ENCODE results near the gene COL21A1.

Gene COL21A1

GRCh38 chr6:56246881-56247653, at the start of gene COL21A1:
TSS of gene COL21A1 (minus strand) at chr6:56247580. CDS start at chr6:56182618, 64,962 bp downstream.
- peak; percentile 16 to 38 for DNase-seq (ENCODE audit: low read depth in 1 of 2, low spot score in 1 of 2)
- in situ Hi-C loops (cut with HindIII; ENCODE audit: low pct_unique_long_range_greater_than_20kb, low sequenced_read_pairs), result no loop called here
- no peak for TF ChIP-seq JUND (IDR thresholded peaks at IDR 0.05; ENCODE audit: low read depth)

- no peak for TF ChIP-seq JUND (IDR thresholded peaks at IDR 0.05; ENCODE audit: low read depth)
- no peak for DNase-seq (ENCODE audit: low read depth in 1 of 2, low spot score in 1 of 2)
- in situ Hi-C loops (cut with HindIII; ENCODE audit: low pct_unique_long_range_greater_than_20kb, low sequenced_read_pairs), result no loop called here
Observed at GRCh38 chr6:56293781-56294180, 46.4 kb upstream of the COL21A1 start.

- no peak for TF ChIP-seq JUND (IDR thresholded peaks at IDR 0.05; ENCODE audit: low read depth)
- in situ Hi-C loops (cut with HindIII; ENCODE audit: low pct_unique_long_range_greater_than_20kb, low sequenced_read_pairs), result no loop called here
- peak; percentile 41 to 76 for DNase-seq (ENCODE audit: low read depth in 1 of 2, low spot score in 1 of 2)
Observed at GRCh38 chr6:56292505-56293181, 45.3 kb upstream of the COL21A1 start.

- in situ Hi-C loops (cut with HindIII; ENCODE audit: low pct_unique_long_range_greater_than_20kb, low sequenced_read_pairs), result no loop called here
- no peak for TF ChIP-seq JUND (IDR thresholded peaks at IDR 0.05; ENCODE audit: low read depth)
- no peak for DNase-seq (ENCODE audit: low read depth in 1 of 2, low spot score in 1 of 2)
Observed at GRCh38 chr6:56291302-56291917, 44.0 kb upstream of the COL21A1 start.

- in situ Hi-C loops (cut with HindIII; ENCODE audit: low pct_unique_long_range_greater_than_20kb, low sequenced_read_pairs), result no loop called here
- no peak for DNase-seq (ENCODE audit: low read depth in 1 of 2, low spot score in 1 of 2)
- TF ChIP-seq JUND (IDR thresholded peaks at IDR 0.05; ENCODE audit: low read depth), result no peak
Observed at GRCh38 chr6:56289721-56290120, 42.3 kb upstream of the COL21A1 start.

- in situ Hi-C loops (cut with HindIII; ENCODE audit: low pct_unique_long_range_greater_than_20kb, low sequenced_read_pairs), result no loop called here
- no peak for DNase-seq (ENCODE audit: low read depth in 1 of 2, low spot score in 1 of 2)
- no peak for TF ChIP-seq JUND (IDR thresholded peaks at IDR 0.05; ENCODE audit: low read depth)
Observed at GRCh38 chr6:56288347-56288746, 41.0 kb upstream of the COL21A1 start.

GRCh38 chr6:56282391-56282790, 35.0 kb upstream of the COL21A1 start:
- in situ Hi-C loops (cut with HindIII; ENCODE audit: low pct_unique_long_range_greater_than_20kb, low sequenced_read_pairs), result no loop called here
- no peak for DNase-seq (ENCODE audit: low read depth in 1 of 2, low spot score in 1 of 2)
- TF ChIP-seq JUND (IDR thresholded peaks at IDR 0.05; ENCODE audit: low read depth), result no peak

GRCh38 chr6:56280126-56280525, 32.7 kb upstream of the COL21A1 start:
- no peak for TF ChIP-seq JUND (IDR thresholded peaks at IDR 0.05; ENCODE audit: low read depth)
- in situ Hi-C loops (cut with HindIII; ENCODE audit: low pct_unique_long_range_greater_than_20kb, low sequenced_read_pairs), result no loop called here
- DNase-seq (ENCODE audit: low read depth in 1 of 2, low spot score in 1 of 2), result no peak

- DNase-seq (ENCODE audit: low read depth in 1 of 2, low spot score in 1 of 2), result no peak
- in situ Hi-C loops (cut with HindIII; ENCODE audit: low pct_unique_long_range_greater_than_20kb, low sequenced_read_pairs), result no loop called here
- TF ChIP-seq JUND (IDR thresholded peaks at IDR 0.05; ENCODE audit: low read depth), result no peak
Observed at GRCh38 chr6:56279331-56280080, 32.1 kb upstream of the COL21A1 start.

GRCh38 chr6:56278171-56278591, 30.8 kb upstream of the COL21A1 start:
- no peak for DNase-seq (ENCODE audit: low read depth in 1 of 2, low spot score in 1 of 2)
- in situ Hi-C loops (cut with HindIII; ENCODE audit: low pct_unique_long_range_greater_than_20kb, low sequenced_read_pairs), result no loop called here
- TF ChIP-seq JUND (IDR thresholded peaks at IDR 0.05; ENCODE audit: low read depth), result no peak

- DNase-seq (ENCODE audit: low read depth in 1 of 2, low spot score in 1 of 2), result no peak
- no peak for TF ChIP-seq JUND (IDR thresholded peaks at IDR 0.05; ENCODE audit: low read depth)
- in situ Hi-C loops (cut with HindIII; ENCODE audit: low pct_unique_long_range_greater_than_20kb, low sequenced_read_pairs), result no loop called here
Observed at GRCh38 chr6:56270812-56271441, 23.5 kb upstream of the COL21A1 start.

- no peak for DNase-seq (ENCODE audit: low read depth in 1 of 2, low spot score in 1 of 2)
- no peak for TF ChIP-seq JUND (IDR thresholded peaks at IDR 0.05; ENCODE audit: low read depth)
- in situ Hi-C loops (cut with HindIII; ENCODE audit: low pct_unique_long_range_greater_than_20kb, low sequenced_read_pairs), result no loop called here
Observed at GRCh38 chr6:56268266-56268665, 20.9 kb upstream of the COL21A1 start.

Data from T47D (cell line).